GM21529 (cell line): ENCODE measurements around the gene SCUBE1.

ENCODE experiments used
- ATAC-seq: cut with Tn5 transposase; IDR thresholded peaks from one replicate; pipeline ENCODE4 v1.9.1; 2021; ENCODE audit not compliant: unreplicated experiment

SCUBE1 gene

GRCh38 chr22:43239956-43240355, 103.2 kb downstream of the SCUBE1 start:
- no peak for ATAC-seq

GRCh38 chr22:43239193-43239780, 103.9 kb downstream of the SCUBE1 start:
- no peak for ATAC-seq

DNA sequence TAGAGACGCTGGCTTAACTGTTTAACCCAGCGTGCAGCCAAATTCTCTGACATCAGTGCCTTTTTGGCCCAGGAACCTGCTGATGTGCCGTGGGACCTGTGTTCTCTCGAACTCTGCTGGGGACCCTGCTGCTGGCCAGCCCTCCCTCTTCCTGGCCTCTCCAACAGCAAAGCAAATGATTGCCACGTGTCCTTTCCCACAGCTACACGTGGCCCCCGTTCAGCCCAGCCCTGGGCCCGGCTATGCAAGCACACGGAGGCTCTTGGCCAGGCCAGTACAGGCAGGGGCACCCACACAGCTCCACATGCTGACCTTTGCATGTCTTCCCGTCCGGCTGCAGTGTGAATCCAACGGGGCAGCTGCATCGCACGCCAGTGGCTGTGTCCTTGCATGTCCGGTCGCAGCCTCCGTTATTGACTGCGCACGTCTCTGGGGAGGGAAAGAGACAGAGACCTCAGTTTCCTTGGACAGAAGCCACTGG, 104.6 kb downstream of the SCUBE1 start:
- ATAC-seq, result no peak

- no peak for ATAC-seq
Measured at GRCh38 chr22:43237280-43237679, 105.9 kb downstream of the SCUBE1 start.

DNA sequence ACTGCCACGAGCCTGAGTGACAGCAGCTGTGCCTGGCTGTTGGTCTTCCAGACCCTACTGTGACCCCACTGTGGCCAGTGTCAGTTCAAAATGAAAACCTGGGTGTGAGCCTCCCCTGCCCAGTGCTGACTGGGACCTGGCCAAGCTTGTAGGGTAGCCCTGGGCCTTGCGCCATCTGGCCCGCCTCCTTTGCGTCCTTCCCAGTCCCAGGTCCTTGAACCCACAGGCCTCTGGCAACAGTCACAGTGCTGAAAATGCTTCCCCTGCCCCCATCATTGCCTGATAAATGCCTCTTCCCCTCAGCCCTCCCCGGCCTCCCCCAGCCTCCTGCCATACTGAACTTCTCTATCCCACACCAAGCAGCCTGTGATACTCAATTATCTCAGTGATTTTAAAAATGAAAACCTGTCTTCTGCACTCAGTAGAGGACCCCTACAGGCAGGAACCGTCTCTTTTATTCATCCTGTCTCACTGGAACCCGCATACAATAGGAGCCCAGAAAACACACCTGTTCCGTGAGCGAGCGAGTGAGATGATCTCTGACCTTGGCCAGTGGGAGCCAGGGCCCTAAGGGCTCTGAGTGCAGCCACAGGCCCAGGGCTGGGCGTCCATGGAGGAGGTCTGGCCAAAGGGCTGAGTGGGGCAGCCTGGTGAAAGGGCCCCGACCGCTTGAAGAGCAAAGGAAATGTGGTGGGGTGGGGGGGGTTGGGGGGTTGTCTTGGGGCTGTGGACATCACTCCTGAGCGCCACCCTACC, 106.6 kb downstream of the SCUBE1 start:
- no peak for ATAC-seq

- ATAC-seq, result no peak
Measured at GRCh38 chr22:43235445-43236409, 107.4 kb downstream of the SCUBE1 start.

GRCh38 chr22:43234264-43234988, 108.7 kb downstream of the SCUBE1 start:
- ATAC-seq, result no peak

GRCh38 chr22:43233529-43233928, 109.6 kb downstream of the SCUBE1 start:
- no peak for ATAC-seq

DNA sequence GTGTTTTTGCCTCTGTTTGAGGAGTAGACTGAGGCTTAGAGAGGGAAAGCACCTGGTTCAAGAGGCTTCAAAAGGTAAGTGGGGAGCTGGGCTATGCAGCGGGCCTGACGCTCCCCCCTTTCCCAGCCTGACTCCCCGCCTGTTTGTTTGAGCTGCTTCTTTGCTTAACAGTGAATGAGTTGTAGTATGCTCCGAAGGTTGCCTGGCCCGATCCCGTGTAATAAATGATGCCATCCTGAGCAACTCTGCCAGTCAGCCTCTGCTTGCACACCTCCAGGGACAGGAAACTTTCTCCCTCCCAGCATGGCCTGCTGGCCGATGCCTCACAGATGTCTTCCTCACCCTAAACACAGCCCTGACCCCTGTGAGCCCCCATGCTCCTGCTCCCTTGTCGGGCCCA, 110.7 kb downstream of the SCUBE1 start:
- no peak for ATAC-seq

GRCh38 chr22:43231724-43232034, 111.5 kb downstream of the SCUBE1 start:
- no peak for ATAC-seq

GRCh38 chr22:43230971-43231723, 112.0 kb downstream of the SCUBE1 start:
- ATAC-seq, result no peak

DNA sequence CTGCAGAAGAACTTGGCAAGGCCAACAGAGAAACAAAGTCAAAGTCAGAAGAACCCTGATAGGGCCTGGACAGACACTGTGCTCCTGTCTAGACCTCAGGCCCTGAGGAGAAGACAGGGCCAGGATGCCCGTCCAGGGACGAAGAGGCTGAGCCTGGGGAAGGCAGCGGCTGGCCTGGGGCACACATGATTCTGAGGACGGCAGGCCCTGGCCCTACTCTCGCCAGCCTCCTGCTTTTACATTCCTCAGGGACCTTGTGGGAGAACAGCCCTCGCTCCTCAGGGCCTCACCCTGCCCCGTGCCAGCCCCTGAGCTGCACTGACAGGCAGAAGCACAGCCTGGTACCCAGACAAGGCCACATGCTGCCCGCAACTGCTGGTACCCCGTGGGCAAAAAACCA, 112.6 kb downstream of the SCUBE1 start:
- no peak for ATAC-seq

- no peak for ATAC-seq
Measured at GRCh38 chr22:43228863-43229262, 114.3 kb downstream of the SCUBE1 start.

GRCh38 chr22:43228330-43228729, 114.8 kb downstream of the SCUBE1 start:
- ATAC-seq, result no peak

- ATAC-seq, result no peak
Measured at GRCh38 chr22:43227239-43227630, 115.9 kb downstream of the SCUBE1 start.

- no peak for ATAC-seq
Measured at GRCh38 chr22:43226377-43227238, 116.6 kb downstream of the SCUBE1 start.

DNA sequence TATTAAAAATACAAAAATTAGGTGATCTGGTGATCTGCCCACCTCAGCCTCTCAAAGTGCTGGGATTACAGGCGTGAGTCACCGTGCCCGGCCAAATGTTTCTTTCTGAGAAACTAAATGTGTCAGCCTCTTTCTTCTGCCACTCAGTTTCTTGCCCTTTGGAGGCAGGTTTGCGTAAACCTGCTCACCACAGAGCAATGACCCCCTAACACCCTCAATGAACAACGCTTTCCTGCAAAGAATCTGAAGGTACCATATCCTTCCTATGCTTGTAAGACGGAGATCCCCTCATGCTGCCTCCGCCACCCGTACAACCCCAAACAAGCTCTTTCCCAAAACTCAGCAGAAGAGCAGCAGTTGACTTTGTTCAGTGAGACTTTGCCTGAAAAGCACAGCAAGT, 117.6 kb downstream of the SCUBE1 start:
- no peak for ATAC-seq

DNA sequence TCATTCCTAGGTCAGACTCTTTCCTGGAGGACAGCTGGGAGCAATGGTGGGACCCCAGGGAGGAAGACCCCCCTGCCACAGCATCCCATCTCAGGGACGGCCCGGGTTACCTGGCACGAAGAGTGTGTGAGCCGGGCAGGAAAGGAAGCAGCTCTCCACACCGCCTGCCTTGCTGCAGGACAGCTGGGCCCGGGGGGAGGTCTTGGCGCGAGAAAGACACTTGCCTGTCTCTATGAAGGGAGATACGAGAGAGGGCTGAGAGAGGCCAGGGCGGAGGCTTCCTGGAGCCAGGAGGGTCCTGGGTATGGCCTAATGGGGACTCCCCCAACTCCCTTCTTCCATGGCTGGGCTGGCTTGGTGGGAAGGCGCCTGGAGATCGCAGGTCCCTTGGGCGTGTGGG, 120.2 kb downstream of the SCUBE1 start:
- ATAC-seq, result no peak

DNA sequence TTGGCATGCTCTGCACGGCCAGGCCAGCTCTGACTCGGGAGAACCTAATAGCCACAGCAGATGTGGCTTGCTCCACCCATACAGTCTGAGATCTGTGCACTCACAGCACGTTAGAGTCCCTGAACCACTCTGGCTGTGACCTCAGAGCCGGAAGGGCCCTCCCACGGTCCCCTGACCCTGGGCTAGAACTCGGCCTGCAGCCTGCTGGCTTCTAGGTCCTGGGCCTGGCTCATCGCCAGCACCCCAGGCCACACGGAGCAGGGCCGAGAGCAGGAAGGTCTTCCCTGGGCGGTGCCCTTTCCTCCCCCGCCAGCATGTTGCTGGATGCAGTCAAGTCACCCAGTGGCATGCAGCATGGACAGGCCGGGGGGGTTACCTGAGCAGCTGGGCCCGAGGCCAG, 120.9 kb downstream of the SCUBE1 start:
- ATAC-seq, result no peak
